NCI-H2107 treated with DMSO at 0.1 percent for 48 hours (cell line): Measurements from ENCODE around the gene IQCF5.
"Not testable (repeated sequence)": the region's sequence is repeated elsewhere in the genome, so short reads cannot be mapped to it uniquely, and the experiment has no call there.

Experiments
- DNase-seq: peaks from one replicate; lab custom pipeline; 2025; ENCODE audit not compliant: unreplicated experiment; lab: John Stamatoyannopoulos, UW

The IQCF5 gene

GRCh38 chr3:51875501-51875900, at the start of gene IQCF5:
IQCF5 (minus strand) TSS chr3:51875601; CDS start chr3:51875531, 70 bp downstream.
- DNase-seq = no peak

GRCh38 chr3:51921081-51921578, 45.7 kb upstream of the IQCF5 start:
- no peak for DNase-seq

GRCh38 chr3:51916418-51916817, 41.0 kb upstream of the IQCF5 start:
- no peak for DNase-seq

- DNase-seq = no peak
Observed at GRCh38 chr3:51908026-51908425, 32.6 kb upstream of the IQCF5 start.

GRCh38 chr3:51904034-51904823, 28.8 kb upstream of the IQCF5 start:
- no peak for DNase-seq

DNA sequence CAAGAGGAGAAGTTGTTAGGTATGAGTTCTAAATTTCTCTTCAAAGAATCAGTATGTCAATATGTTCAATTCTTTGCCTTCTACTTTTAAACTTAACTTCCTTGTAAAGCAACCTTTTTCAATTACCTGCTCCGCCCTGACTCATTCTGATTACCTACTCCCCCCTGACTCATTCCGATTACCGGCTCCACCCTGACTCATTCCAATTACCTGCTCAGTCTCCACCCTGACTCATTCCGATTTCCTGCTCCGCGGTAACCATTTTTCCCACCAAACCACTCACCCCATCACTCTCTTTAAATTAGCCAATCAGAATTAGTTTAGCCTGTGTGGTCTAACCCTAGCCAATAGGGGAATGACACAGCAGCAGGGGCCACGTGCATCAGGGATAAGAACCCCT, 27.0 kb upstream of the IQCF5 start:
- not testable (repeated sequence) for DNase-seq

DNA sequence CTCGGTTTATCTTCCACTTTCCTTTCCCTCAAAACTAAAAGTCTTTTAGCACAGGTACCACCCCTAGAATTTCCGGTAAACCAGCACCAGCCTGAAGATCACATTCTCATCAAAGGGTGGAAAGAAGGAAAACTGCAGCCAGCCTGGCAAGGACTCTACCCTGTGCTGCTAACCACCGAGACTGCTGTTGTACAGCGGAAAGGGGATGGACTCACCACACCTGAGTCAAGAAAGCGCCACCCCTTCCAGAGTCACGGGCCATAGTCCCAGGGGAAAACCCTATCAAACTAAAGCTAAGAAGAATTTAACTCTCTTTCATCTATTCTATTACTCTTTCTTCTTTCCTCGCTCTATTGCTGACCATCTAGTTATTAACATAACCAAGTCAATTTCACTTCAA, 24.6 kb upstream of the IQCF5 start:
- DNase-seq = not testable (repeated sequence)

DNA sequence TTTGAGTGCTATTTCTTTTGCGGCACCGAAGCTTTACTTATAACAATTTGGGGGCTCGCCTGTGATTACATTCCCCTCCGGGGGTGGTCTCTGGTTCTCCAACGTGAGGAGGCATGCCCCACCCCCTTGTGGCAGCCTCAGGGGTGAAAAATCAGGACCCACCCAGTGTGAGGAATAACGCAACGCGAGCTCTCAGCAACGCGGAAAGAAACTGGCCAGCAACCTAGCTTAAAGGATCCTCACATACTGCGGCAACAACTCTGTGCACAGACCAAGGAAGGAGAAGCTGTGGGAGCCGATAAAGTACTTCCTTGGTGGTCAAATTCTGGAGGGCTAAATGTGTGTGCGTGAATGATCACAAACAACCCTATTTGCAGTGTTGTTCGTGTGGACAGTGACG, 22.0 kb upstream of the IQCF5 start:
- no peak for DNase-seq

GRCh38 chr3:51896607-51897305, 21.4 kb upstream of the IQCF5 start:
- DNase-seq = no peak

- no peak for DNase-seq
Observed at GRCh38 chr3:51894939-51895338, 19.5 kb upstream of the IQCF5 start.

DNA sequence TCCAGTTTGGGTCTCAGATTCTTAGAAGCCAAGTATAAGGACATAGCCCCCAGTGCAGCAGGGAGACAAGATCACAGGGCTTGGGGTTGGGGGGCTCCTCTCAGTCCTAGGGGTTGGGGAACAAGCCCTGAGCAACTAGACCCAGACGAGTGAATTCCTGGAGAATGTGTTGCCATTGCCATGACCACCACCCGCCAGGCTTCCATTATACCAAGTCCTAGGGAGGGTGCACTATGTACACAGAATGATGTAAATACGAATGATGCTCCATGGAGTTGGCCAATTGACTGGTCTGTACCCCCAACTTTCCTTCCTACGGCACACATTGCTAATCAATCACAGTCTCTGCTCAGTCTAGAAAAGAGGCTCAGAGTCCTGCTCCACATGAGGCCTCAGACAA, 19.0 kb upstream of the IQCF5 start:
- DNase-seq = no peak

- DNase-seq = no peak
Observed at GRCh38 chr3:51891242-51892039, 16.0 kb upstream of the IQCF5 start.

DNA sequence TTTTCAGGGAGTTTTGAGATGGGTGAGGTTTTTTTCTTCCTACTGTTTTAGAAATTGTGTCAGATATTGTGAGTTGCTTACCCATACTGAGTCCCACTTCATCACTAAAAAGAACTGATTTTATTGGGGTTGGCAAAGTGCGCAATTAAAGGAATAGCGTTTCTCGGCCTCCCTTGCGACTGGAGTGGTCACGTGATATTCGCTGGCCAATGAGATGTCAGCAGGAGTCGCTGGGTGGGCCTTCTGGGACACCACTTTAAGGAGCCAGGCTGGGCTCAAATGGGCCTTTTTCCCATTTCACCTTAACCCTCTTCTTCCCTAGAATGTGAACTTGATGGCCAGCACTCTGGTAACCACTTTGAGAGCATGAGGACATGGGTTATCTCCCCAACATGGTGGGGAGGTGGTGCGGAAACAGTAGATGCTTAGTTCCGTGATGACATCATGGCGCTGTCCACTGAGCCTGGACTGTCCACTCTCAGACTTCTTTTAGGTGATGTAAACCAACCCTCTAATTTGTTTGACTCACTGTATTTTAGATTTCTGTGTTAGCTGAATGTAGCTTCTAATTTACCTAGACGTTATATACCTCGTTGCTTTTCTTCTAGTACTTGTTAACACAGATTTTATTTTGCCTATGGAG, 13.2 kb upstream of the IQCF5 start:
- no peak for DNase-seq

DNA sequence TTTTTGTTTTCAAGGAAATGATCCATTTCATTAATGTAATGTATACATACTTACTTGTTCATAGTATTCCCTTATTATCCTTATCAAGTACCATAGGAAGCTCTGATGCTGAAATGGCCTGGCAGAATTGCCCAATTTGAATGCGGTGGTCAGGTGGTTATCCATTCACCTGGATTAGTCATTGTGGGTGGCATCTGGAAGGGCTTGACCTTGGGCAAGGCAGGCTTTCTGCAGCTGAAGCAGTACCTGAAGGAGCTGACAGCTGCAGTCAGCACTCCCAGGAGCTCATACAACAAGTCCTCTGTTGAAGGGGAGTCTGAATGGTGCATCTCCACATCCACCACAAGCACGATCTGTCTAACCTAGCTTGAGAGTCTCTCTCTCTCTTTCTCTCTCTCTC, 12.2 kb upstream of the IQCF5 start:
- no peak for DNase-seq

GRCh38 chr3:51886447-51886846, 11.0 kb upstream of the IQCF5 start:
- DNase-seq = no peak

DNA sequence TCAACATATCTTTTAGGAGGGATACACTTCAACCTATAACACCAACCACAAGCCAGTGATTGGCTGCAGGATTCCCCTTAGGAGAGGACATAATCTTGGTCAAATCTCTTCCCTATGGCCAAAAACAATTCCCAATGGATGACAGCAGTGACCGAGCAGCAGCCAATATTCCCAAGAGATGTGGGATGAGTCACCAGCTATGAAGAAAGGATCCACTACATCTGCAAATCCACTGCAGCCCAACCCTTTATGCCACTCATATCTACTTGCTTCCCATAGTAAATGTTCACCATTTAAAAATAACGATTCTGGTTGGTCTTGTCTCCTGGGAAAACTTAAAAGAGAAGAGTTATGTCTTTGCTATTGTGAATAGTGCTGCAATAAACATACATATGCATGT, 4.5 kb upstream of the IQCF5 start:
- no peak for DNase-seq

- no peak for DNase-seq
Observed at GRCh38 chr3:51876186-51876585, 785 bp upstream of the IQCF5 start.

DNA sequence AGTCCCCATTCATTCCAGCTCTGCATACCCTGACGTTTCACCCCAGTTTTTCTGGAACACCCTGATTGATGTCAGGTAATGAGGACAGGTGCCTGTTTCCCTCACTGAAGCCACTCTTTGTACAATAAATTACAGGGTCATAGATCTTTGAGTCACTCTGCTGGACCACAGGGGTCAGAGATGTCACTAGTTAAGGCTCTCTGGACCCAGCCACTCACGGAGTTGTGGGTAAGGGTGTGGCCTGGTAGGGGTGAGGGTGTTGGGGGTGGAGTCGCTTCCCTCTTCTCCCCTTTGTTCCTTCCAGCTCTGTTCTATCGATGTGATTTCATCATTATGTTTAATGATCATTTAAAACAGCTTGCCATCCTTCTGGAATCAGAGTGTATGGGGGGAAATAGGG, 512 bp downstream of the IQCF5 start:
- DNase-seq = no peak

- DNase-seq = no peak
Observed at GRCh38 chr3:51874411-51874810, 990 bp downstream of the IQCF5 start.

DNA sequence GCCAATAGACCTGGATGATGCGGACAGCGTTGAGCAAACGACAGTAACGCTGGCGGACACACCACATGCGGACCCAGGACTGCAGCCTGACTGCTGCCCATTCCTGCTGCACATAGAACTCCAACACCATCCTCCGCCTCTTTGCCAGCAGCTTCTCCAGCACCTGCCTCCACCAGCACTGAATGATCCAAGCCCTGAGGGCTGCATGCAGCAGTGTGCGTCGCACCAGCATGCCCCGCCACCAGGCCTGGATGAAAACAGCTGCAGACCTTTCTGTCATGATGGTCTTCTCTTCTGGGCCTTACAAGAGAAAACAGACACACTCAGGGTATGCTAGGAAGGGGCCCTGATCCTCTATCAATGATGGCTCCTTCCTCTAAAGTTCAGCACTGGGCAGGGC, 1.5 kb downstream of the IQCF5 start:
- no peak for DNase-seq

GRCh38 chr3:51873253-51873766, 2.1 kb downstream of the IQCF5 start:
- no peak for DNase-seq
